ENCODE measurements around the gene C6orf58. TPM values are rescaled to one million over a fixed set of nuclear protein-coding genes. Genes with fewer than 3 reads are reported as not detected.

The C6orf58 gene
- total and polyA plus RNA-seq, 10 of the 15 experiments (the other 5 are each of a cell fraction or from before 2014, with no cell fraction given) = 0.06 to 0.43 (median 0.12) TPM; not detected in 2

DNA sequence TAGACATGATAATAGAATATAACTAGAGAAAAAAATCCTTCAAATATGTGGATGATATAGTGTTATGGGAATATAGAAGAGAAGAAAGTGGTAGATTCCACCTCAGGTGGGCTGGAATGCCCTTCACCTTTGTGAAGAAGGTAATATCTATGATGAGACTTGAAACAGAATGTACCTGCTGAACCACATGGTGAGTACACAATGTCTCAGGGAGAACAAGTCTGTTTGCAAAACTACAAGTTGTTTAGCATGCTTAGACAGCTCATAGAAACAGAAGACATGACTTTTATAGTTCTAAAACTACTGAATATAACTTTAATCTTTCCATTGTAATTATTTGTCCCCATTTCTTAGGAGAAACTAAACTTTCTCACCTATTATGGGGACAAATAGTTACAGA is 12.2 kb downstream of the C6orf58 start:
- RAD21 ChIA-PET (ENCODE audit: unreplicated experiment) = no interaction called here
- no peaks in the 10 kb centered on the region for H3K79me2 ChIP-seq (ENCODE audit: control insufficient read depth, insufficient read depth, low read length)
- in situ Hi-C loops (cut with MboI) (no loop called here), intact Hi-C loops (cut with micrococcal nuclease; ENCODE audit: unreplicated experiment) (no loop called here)
- no peak overlapping the region for H3K27ac ChIP-seq (ENCODE audit: control insufficient read depth, insufficient read depth)
- no peak overlapping the region for H2AFZ ChIP-seq (ENCODE audit: control insufficient read depth, low read depth, low read length)
- no peak overlapping the region for H3K4me3 ChIP-seq
- DNase-seq (ENCODE audit: low read depth, low spot score) (no peak), FAIRE-seq (no peak), ATAC-seq (no peak)
- no peaks in the 10 kb centered on the region for H3K4me1 ChIP-seq (ENCODE audit: control insufficient read depth, insufficient read depth, low read length)
- H3K4me2 ChIP-seq (ENCODE audit: control insufficient read depth, insufficient read depth) = no peak overlapping the region
- BruUV-seq (replicated peaks) = no TSS peak
- H4K20me1 ChIP-seq (ENCODE audit: control insufficient read depth, insufficient read depth) = no peaks in the 10 kb centered on the region
- no peaks in the 10 kb centered on the region for H3K27me3 ChIP-seq (replicated peaks in 1 of 2; ENCODE audit: control insufficient read depth in 2 of 2, insufficient read depth in 2 of 2, low read length in 1 of 2)
- POLR2A ChIA-PET = no interaction called here
- no peak overlapping the region for H3K9ac ChIP-seq (ENCODE audit: control insufficient read depth, insufficient read depth, low read length)
- H3K36me3 ChIP-seq (ENCODE audit: control insufficient read depth in 2 of 2, insufficient read depth in 2 of 2, low read length in 1 of 2) = no peaks in the 10 kb centered on the region
- CTCF ChIA-PET = no interaction called here
- no peaks in the 10 kb centered on the region for H3K9me3 ChIP-seq (replicated peaks; ENCODE audit: control insufficient read depth, insufficient read depth, low read length)
- TF ChIP-seq POLR2AphosphoS5 (IDR thresholded peaks at IDR 0.05; ENCODE audit: low read length) = no peak
- TF ChIP-seq NR2C2 (IDR thresholded peaks at IDR 0.05; ENCODE audit: borderline replicate concordance, control insufficient read depth, insufficient read length, low read depth) = no peak
- TF ChIP-seq NBN (IDR thresholded peaks at IDR 0.05) = no peak
- no peak for TF ChIP-seq MEF2B (IDR thresholded peaks at IDR 0.05; ENCODE audit: partially characterized antibody, poor library complexity, severe bottlenecking)
- TF ChIP-seq TBL1XR1 (IDR thresholded peaks at IDR 0.05; ENCODE audit: low read depth, low read length) = no peak
- no peak for TF ChIP-seq ETV6 (conservative IDR thresholded peaks at IDR 0.05 in 1 of 2, IDR thresholded peaks at IDR 0.05 in 1 of 2; ENCODE audit: borderline replicate concordance in 1 of 2, low read depth in 1 of 2)
- TF ChIP-seq, protein P1, sequence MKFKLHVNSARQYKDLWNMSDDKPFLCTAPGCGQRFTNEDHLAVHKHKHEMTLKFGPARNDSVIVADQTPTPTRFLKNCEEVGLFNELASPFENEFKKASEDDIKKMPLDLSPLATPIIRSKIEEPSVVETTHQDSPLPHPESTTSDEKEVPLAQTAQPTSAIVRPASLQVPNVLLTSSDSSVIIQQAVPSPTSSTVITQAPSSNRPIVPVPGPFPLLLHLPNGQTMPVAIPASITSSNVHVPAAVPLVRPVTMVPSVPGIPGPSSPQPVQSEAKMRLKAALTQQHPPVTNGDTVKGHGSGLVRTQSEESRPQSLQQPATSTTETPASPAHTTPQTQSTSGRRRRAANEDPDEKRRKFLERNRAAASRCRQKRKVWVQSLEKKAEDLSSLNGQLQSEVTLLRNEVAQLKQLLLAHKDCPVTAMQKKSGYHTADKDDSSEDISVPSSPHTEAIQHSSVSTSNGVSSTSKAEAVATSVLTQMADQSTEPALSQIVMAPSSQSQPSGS (IDR thresholded peaks at IDR 0.05; ENCODE audit: low read length) = no peak
- no peak for TF ChIP-seq ZZZ3 (IDR thresholded peaks at IDR 0.05; ENCODE audit: control insufficient read depth, insufficient read length, low read depth)
- TF ChIP-seq CHD2 (IDR thresholded peaks at IDR 0.05; ENCODE audit: borderline replicate concordance, low read depth, low read length) = no peak
- no peak for TF ChIP-seq CBX3 (IDR thresholded peaks at IDR 0.05; ENCODE audit: borderline replicate concordance, low read depth)
- TF ChIP-seq SUPT20H (IDR thresholded peaks at IDR 0.05; ENCODE audit: borderline replicate concordance, control insufficient read depth, low read depth, low read length) = no peak
- TF ChIP-seq CREM (IDR thresholded peaks at IDR 0.05; ENCODE audit: low read depth) = no peak
- SMC1A ChIA-PET (ENCODE audit: uncharacterized antibody, unreplicated experiment) = interaction anchor here (0.5 kb wide), 1 partner anchor 1837 kb away, joined by 3 read pairs; no protein-coding TSS in a partner anchor
